Natural killer cell (primary cell): ENCODE results near the gene SDS. TPM values are rescaled to one million over a fixed set of nuclear protein-coding genes. Genes with fewer than 3 reads are reported as not detected.

ENCODE experiments used
- ATAC-seq, 3 donors: fragments of 150-1000 bp in 2 of 3; fragments of 200-7000 bp in 1 of 3; cut with Tn5 transposase; 1 replicate in 1 of 3; 2 replicates in 2 of 3; pipeline ENCODE4 v1.10.0; 2021; ENCODE audit warnings: mild to moderate bottlenecking in 2 of 3, moderate library complexity in 2 of 3
- DNase-seq, 2 donors: peaks; one replicate each; pipeline versions ENCODE4 v3.0.0 to v3.0.0-alpha.2; 2013 to 2021; ENCODE audit warnings: mixed read lengths in 1 of 2
- H3K27ac ChIP-seq: one replicate; pipeline ENCODE4 v1.5.1; 2013; ENCODE audit warnings: mild to moderate bottlenecking, low read length
- H3K27me3 ChIP-seq: one replicate; pipeline ENCODE4 v1.6.1; 2013; ENCODE audit warnings: low read length; ENCODE audit not compliant: control insufficient read depth, insufficient read depth
- H3K36me3 ChIP-seq: one replicate; pipeline ENCODE4 v1.6.1; 2013; ENCODE audit warnings: low read length; ENCODE audit not compliant: control insufficient read depth, insufficient read depth
- H3K4me1 ChIP-seq: one replicate; pipeline ENCODE4 v1.6.1; 2013; ENCODE audit warnings: low read length; ENCODE audit not compliant: control insufficient read depth, insufficient read depth
- H3K4me3 ChIP-seq: one replicate; pipeline ENCODE4 v1.5.1; 2013; ENCODE audit warnings: low read length
- H3K9me3 ChIP-seq: one replicate; pipeline ENCODE4 v1.6.1; 2013; ENCODE audit warnings: low read length; ENCODE audit not compliant: control insufficient read depth, insufficient read depth
- H3K27ac Mint-ChIP-seq, 2 donors: one replicate each; pipeline ENCODE4 v1.8.0; 2022; ENCODE audit warnings: mild to moderate bottlenecking in 2 of 2, mixed read lengths in 2 of 2, moderate library complexity in 1 of 2
- H3K27me3 Mint-ChIP-seq, 2 donors: one replicate each; pipeline ENCODE4 v1.8.0; 2022; ENCODE audit warnings: low read depth in 2 of 2, mixed read lengths in 2 of 2
- H3K36me3 Mint-ChIP-seq: one replicate; pipeline ENCODE4 v1.8.0; 2022; ENCODE audit warnings: mixed read lengths
- H3K4me1 Mint-ChIP-seq, 2 donors: one replicate each; pipeline ENCODE4 v1.8.0; 2022; ENCODE audit warnings: mixed read lengths in 2 of 2
- H3K4me3 Mint-ChIP-seq: one replicate; pipeline ENCODE4 v1.8.0; 2022; ENCODE audit warnings: mild to moderate bottlenecking, moderate library complexity, mixed read lengths
- H3K9me3 Mint-ChIP-seq, 2 donors: one replicate each; pipeline ENCODE4 v1.8.0; 2022; ENCODE audit warnings: mixed read lengths in 2 of 2
- CTCF ChIP-seq: fragments of 200-600 bp; IDR thresholded peaks from one replicate; pipeline ENCODE4 v1.8.0; 2022; ENCODE audit warnings: antibody characterized with exemption
- WGBS: methylation state at CpG from one replicate; pipeline ENCODE4 v1.1.7; 2013; ENCODE audit warnings: missing lambda C conversion rate; ENCODE audit not compliant: insufficient coverage; 5-methylcytosine and 5-hydroxymethylcytosine counted together
- intact Hi-C: fragments of 100-400 bp; cut with micrococcal nuclease; formaldehyde crosslinking; loops from one replicate; pipeline ENCODE4 v1.14.2; 2022
- total RNA-seq, 4 donors: library from RNA; stranded (reverse); fragments of 120-200 nt in 1 of 4; gene quantifications; one replicate each; pipeline versions ENCODE4 v1.2.3 to v1.2.4, GENCODE V29; 2013 to 2022

SDS gene
- total RNA-seq, 3 donors from 2014 or later (not counting 1 experiment from before 2014, with no cell fraction given), result not detected

GRCh38 chr12:113409462-113410124 is 5.9 kb upstream of the SDS start:
- WGBS, result 82% methylated on average over 8 of the region's 9 CpGs
- H3K27me3 Mint-ChIP-seq, result peaks cover 7 to 8% of the 10 kb centered on the region in 2 donors
- no peaks in the 10 kb centered on the region for H3K9me3 ChIP-seq
- DNase-seq, result no peak
- H3K4me1 Mint-ChIP-seq, result no peaks in the 10 kb centered on the region
- H3K4me3 ChIP-seq, result no peak overlapping the region
- no peak overlapping the region for H3K27ac ChIP-seq
- H3K27ac Mint-ChIP-seq, result no peak overlapping the region
- no peaks in the 10 kb centered on the region for H3K4me1 ChIP-seq
- no peaks in the 10 kb centered on the region for H3K9me3 Mint-ChIP-seq
- ATAC-seq, result no peak
- no peak for TF ChIP-seq CTCF
- H3K27me3 ChIP-seq, result no peaks in the 10 kb centered on the region
- H3K4me3 Mint-ChIP-seq, result no peak overlapping the region
- H3K36me3 Mint-ChIP-seq, result no peaks in the 10 kb centered on the region
- intact Hi-C loops, result no loop called here
- no peaks in the 10 kb centered on the region for H3K36me3 ChIP-seq

DNA sequence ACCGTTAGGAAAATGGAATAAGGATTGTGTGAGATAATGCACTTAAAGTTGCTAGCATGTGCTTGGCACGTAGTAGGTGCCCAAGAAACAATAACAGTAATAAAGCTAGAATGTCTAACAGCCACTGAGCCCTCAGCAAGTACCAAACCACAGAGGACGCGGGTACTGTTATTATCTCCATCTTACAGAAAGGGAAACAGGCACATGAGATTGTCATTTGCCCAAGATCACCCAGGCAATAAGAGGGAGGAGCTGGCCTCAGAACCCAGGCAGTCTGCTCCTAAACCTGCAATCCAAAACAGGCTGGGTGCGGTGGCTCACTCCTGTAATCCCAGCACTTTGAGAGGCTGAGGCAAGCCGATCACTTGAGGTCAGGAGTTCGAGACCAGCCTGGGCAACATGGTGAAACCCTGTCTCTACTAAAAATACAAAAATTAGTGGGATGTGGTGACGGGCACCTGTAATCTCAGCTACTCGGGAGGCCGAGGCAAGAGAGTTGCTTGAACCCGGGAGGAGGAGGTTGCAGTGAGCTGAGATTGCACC is 5.1 kb upstream of the SDS start:
- no peaks in the 10 kb centered on the region for H3K27me3 ChIP-seq
- no peaks in the 10 kb centered on the region for H3K9me3 ChIP-seq
- Mint-ChIP-seq H3K4me3 (no peak overlapping the region), H3K27ac (no peak overlapping the region), H3K27me3 (peaks cover 8 to 9% of the 10 kb centered on the region in 2 donors), H3K9me3 (no peaks in the 10 kb centered on the region), H3K4me1 (no peaks in the 10 kb centered on the region), H3K36me3 (no peaks in the 10 kb centered on the region)
- ATAC-seq (no peak), DNase-seq (no peak)
- no peak for TF ChIP-seq CTCF
- no peak overlapping the region for H3K4me3 ChIP-seq
- intact Hi-C loops, result no loop called here
- no peaks in the 10 kb centered on the region for H3K4me1 ChIP-seq
- no peaks in the 10 kb centered on the region for H3K36me3 ChIP-seq
- H3K27ac ChIP-seq, result no peak overlapping the region
- WGBS, result 81% methylated on average over 11 of the region's 11 CpGs

DNA sequence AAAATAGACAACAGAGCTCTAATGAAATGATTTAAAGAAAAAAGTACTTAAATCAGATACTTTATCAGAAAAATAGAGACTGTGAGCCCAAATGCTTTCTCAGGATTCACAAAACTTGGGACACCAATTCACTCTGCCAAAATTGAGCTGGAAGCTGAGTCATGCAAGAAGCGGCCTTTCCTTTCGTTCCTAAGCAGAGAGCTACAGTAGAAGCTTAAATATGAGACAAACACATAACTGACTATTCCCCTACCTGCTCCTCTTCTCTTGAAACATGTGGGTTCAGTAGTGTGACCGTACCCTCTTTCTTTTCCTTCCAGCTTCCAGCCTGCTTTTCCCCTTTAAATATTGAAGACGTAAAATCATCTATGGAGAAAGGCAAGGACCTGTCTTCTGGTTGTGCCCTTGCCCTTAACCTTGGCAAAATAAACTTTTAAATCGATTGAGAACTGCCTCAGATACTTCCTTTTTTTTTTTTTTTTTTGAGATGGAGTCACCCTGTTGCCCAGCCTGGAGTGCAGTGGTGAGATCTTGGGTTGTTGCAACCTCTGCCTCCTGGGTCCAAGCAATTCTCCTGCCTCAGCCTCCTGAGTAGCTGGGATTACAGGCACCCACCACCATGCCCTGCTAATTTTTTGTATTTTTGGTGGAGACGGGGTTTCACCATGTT is 4.4 kb upstream of the SDS start:
- Mint-ChIP-seq H3K9me3 (no peaks in the 10 kb centered on the region), H3K27me3 (peaks cover 8 to 9% of the 10 kb centered on the region in 2 donors), H3K4me3 (no peak overlapping the region), H3K36me3 (no peaks in the 10 kb centered on the region), H3K27ac (no peak overlapping the region), H3K4me1 (no peaks in the 10 kb centered on the region)
- no peaks in the 10 kb centered on the region for H3K9me3 ChIP-seq
- no peak overlapping the region for H3K27ac ChIP-seq
- no peaks in the 10 kb centered on the region for H3K36me3 ChIP-seq
- 60% methylated on average over 6 of the region's 6 CpGs for WGBS
- no peak for DNase-seq
- no peak for TF ChIP-seq CTCF
- no peaks in the 10 kb centered on the region for H3K27me3 ChIP-seq
- H3K4me3 ChIP-seq, result no peak overlapping the region
- H3K4me1 ChIP-seq, result no peaks in the 10 kb centered on the region
- intact Hi-C loops, result no loop called here
- no peak for ATAC-seq
